Mesenchymal stem cell (in vitro differentiated cells and primary cell): ENCODE measurements around the gene CHPF2.

Experiments used
- DNase-seq: peaks from one replicate; pipeline ENCODE4 v3.0.0-alpha.2; 2013
- H2AFZ ChIP-seq: one replicate; pipeline ENCODE4 v1.6.1; 2013; ENCODE audit warnings: low read depth, mild to moderate bottlenecking, control low read depth, inconsistent platforms, low read length, moderate library complexity
- H2AK5ac ChIP-seq: 2 replicates; pipeline ENCODE4 v1.6.1; 2013; ENCODE audit warnings: low read length, moderate library complexity, mild to moderate bottlenecking, inconsistent platforms; ENCODE audit not compliant: severe bottlenecking
- H2BK120ac ChIP-seq: one replicate; pipeline ENCODE4 v1.6.1; 2013; ENCODE audit warnings: low read depth, mild to moderate bottlenecking, inconsistent platforms, low read length, moderate library complexity
- H2BK12ac ChIP-seq, 2 experiments: one replicate each; pipeline ENCODE4 v1.6.1; 2013; ENCODE audit warnings: inconsistent platforms in 2 of 2, low read length in 2 of 2, mild to moderate bottlenecking in 2 of 2, moderate library complexity in 2 of 2, control low read depth in 1 of 2
- H2BK15ac ChIP-seq: one replicate; pipeline ENCODE4 v1.6.1; 2013; ENCODE audit warnings: mild to moderate bottlenecking, low read depth, inconsistent platforms; ENCODE audit not compliant: poor library complexity, severe bottlenecking
- H2BK5ac ChIP-seq: 2 replicates; pipeline ENCODE4 v1.6.1; 2013; ENCODE audit warnings: low read depth, mild to moderate bottlenecking, low read length, control low read depth, inconsistent platforms; ENCODE audit not compliant: poor library complexity, severe bottlenecking
- H3K14ac ChIP-seq, 2 experiments: one replicate each; pipeline ENCODE4 v1.6.1; 2013; ENCODE audit warnings: inconsistent platforms in 2 of 2, low read length in 2 of 2, control low read depth in 1 of 2, mild to moderate bottlenecking in 1 of 2, moderate library complexity in 1 of 2
- H3K18ac ChIP-seq, 2 experiments: one replicate each; pipeline ENCODE4 v1.6.1; 2013; ENCODE audit warnings: inconsistent platforms in 2 of 2, low read length in 2 of 2, control low read depth in 1 of 2, low read depth in 1 of 2, mild to moderate bottlenecking in 1 of 2
- H3K23ac ChIP-seq, 2 experiments: one replicate each; pipeline ENCODE4 v1.6.1; 2013; ENCODE audit warnings: inconsistent platforms in 2 of 2, low read length in 2 of 2, mild to moderate bottlenecking in 2 of 2, moderate library complexity in 2 of 2, control low read depth in 1 of 2
- H3K27ac ChIP-seq: 2 replicates; pipeline ENCODE4 v1.5.1; 2013; ENCODE audit warnings: mild to moderate bottlenecking, moderate library complexity, low read length, control low read depth, inconsistent platforms; ENCODE audit not compliant: poor library complexity, severe bottlenecking
- H3K27me3 ChIP-seq, 2 experiments: 2 replicates each; pipeline versions ENCODE4 v1.6.1 to v1.7.0; 2013; ENCODE audit warnings: low read length in 2 of 2, mild to moderate bottlenecking in 2 of 2, moderate library complexity in 2 of 2, control low read depth in 1 of 2, inconsistent platforms in 1 of 2; ENCODE audit not compliant: control insufficient read depth in 1 of 2, insufficient read depth in 1 of 2
- H3K36me3 ChIP-seq, 2 experiments: 2 replicates each; pipeline versions ENCODE4 v1.6.1 to v1.7.0; 2013; ENCODE audit warnings: low read length in 2 of 2, control low read depth in 1 of 2, inconsistent platforms in 1 of 2, low read depth in 1 of 2, mild to moderate bottlenecking in 1 of 2; ENCODE audit not compliant: insufficient read depth in 2 of 2, control insufficient read depth in 1 of 2
- H3K4ac ChIP-seq, 2 experiments: one replicate each; pipeline ENCODE4 v1.6.1; 2013; ENCODE audit warnings: inconsistent platforms in 2 of 2, low read length in 2 of 2, mild to moderate bottlenecking in 2 of 2, moderate library complexity in 2 of 2, control low read depth in 1 of 2, low read depth in 1 of 2
- H3K4me1 ChIP-seq: 2 replicates; pipeline ENCODE4 v1.6.1; 2013; ENCODE audit warnings: low read depth, low read length, control low read depth; ENCODE audit not compliant: control insufficient read depth, insufficient read depth
- H3K4me2 ChIP-seq: 2 replicates; pipeline ENCODE4 v1.6.1; 2013; ENCODE audit warnings: low read length, mild to moderate bottlenecking, inconsistent platforms; ENCODE audit not compliant: poor library complexity, severe bottlenecking
- H3K4me3 ChIP-seq, 2 experiments: 2 replicates each; pipeline versions ENCODE4 v1.5.1 to v1.7.0; 2013; ENCODE audit warnings: low read length in 2 of 2, mild to moderate bottlenecking in 2 of 2, control low read depth in 1 of 2, low read depth in 1 of 2; ENCODE audit not compliant: insufficient read depth in 1 of 2
- H3K79me1 ChIP-seq: replicated peaks from 2 replicates; pipeline ENCODE4 v1.6.1; 2013; ENCODE audit warnings: mild to moderate bottlenecking, control low read depth, low read length, inconsistent platforms; ENCODE audit not compliant: poor library complexity, severe bottlenecking
- H3K9ac ChIP-seq: 2 replicates; pipeline ENCODE4 v1.7.0; 2013; ENCODE audit warnings: mild to moderate bottlenecking, low read length, moderate library complexity
- H3K9me3 ChIP-seq: 2 replicates; pipeline ENCODE4 v1.7.0; 2013; ENCODE audit warnings: mild to moderate bottlenecking, low read length; ENCODE audit not compliant: control insufficient read depth
- H4K8ac ChIP-seq: one replicate; pipeline ENCODE4 v1.6.1; 2013; ENCODE audit warnings: inconsistent platforms, mild to moderate bottlenecking, low read length, moderate library complexity
- H4K91ac ChIP-seq: one replicate; pipeline ENCODE4 v1.6.1; 2013; ENCODE audit warnings: mild to moderate bottlenecking, low read length, inconsistent platforms
- WGBS: methylation state at CpG from one replicate; pipeline ENCODE4 v1.1.7; 2013; ENCODE audit warnings: mixed read lengths; 5-methylcytosine and 5-hydroxymethylcytosine counted together

CHPF2 gene

DNA sequence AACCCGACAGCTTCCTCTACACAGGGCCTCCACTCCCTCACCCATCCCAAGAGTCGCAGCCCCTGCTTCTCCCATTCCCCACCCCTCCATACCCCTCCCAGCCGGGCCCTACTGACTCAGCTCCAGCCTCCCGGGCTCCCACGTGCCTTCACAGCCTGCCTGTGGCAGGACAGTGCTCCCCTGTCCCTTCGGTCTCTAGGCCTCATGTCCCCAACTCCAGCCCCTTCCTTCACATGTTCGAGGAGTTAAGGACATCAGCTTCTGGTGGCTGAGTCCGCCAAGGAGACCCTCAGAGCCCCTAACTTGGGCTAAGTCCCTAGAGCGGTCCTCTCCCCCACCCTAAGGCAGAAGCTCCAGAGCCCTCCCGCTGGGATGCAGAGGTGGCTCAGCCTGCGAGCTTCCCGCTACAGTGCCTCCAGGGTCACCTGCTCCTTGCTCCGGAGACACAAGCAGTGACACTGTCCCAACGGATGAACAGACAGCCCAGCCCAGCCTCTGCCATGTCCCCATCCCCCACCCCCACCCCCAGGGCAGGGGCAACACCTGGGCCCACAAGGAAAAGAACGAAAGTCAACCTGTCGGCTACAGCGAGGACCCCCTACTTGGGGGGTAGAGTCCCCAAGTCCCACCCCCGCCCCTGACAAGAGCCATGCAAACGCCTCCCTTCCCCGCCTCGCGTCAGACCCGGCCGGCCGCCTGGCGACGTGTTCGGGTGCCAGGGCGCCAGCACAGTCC lies 15.5 kb downstream of the CHPF2 start:
- peak overlapping the region; percentile 71 for H4K8ac ChIP-seq
- H3K14ac ChIP-seq = peak overlapping the region in 1 of 2 experiments; percentile 88
- peaks cover 23% of the 10 kb centered on the region for H3K79me1 ChIP-seq
- H3K9ac ChIP-seq = peak overlapping the region; percentile 87
- H2BK5ac ChIP-seq = no peak overlapping the region
- H2BK120ac ChIP-seq = peak overlapping the region; percentile 93
- H3K36me3 ChIP-seq = peaks cover 0 to 10% of the 10 kb centered on the region in 2 experiments
- H3K23ac ChIP-seq = peak overlapping the region in 1 of 2 experiments; percentile 77
- WGBS = 5% methylated on average over 29 of the region's 29 CpGs
- peak overlapping the region; percentile 16 to 93 for H3K4ac ChIP-seq
- peak overlapping the region; percentile 92 for H4K91ac ChIP-seq
- H3K27me3 ChIP-seq = no peaks in the 10 kb centered on the region
- H3K4me1 ChIP-seq = peaks cover 61% of the 10 kb centered on the region
- H3K18ac ChIP-seq = peak overlapping the region; percentile 87 to 99
- peak overlapping the region; percentile 6 to 89 for H2BK12ac ChIP-seq
- no peaks in the 10 kb centered on the region for H3K9me3 ChIP-seq
- peak overlapping the region; percentile 14 for H2AK5ac ChIP-seq
- no peak overlapping the region for H3K27ac ChIP-seq
- H2AFZ ChIP-seq = no peak overlapping the region
- H3K4me2 ChIP-seq = peak overlapping the region; percentile 72
- DNase-seq = peak; percentile 57
- H3K4me3 ChIP-seq = peak overlapping the region; percentile 74 to 84
- peak overlapping the region; percentile 39 for H2BK15ac ChIP-seq

DNA sequence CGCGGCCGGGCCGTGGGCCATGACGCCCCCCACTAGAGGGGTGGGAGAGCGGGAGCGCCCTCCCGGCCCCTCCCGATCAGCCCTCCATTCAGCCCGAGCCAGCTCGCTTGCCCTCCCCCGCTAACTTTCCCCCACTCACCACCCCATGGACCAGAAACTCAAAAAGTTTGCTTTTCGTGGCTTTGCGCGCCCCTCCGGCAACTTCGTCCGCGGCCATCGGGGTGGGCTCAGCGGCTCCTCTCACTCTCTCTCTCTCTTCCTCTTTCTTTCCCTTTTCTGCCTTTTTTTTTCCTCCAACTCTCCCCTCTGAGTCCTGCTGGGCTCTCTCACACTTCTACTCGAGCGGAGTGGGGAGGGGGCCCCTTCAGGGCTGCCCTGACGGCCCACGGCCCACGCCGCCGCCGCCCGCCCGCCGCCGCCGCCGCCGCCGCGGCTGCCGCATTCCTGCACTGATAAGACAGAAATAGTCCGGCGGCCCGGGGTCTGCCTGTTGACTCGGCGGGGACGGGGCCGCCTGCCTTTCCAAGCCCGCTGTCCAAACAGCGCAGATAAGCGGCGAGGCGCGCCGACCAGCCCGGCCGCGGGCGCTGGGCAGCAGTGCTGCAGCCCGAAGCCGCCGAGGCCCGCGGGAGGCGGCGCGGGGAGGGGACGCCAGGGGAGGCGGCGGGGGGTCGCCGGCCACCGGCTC lies 16.2 kb downstream of the CHPF2 start, which contains the start of gene SMARCD3:
TSS of gene SMARCD3 (minus strand) at position 349 of the 688 bp plus-strand sequence. CDS start at position 217, 132 bp downstream.
- peak within 1 kb of the TSS; percentile 98 for H4K91ac ChIP-seq
- H3K4me2 ChIP-seq = peak within 1 kb of the TSS; percentile 80
- no peaks in the 10 kb centered on the region for H3K27me3 ChIP-seq
- DNase-seq = peak; percentile 77
- no peaks in the 10 kb centered on the region for H3K9me3 ChIP-seq
- H3K27ac ChIP-seq = peak within 1 kb of the TSS; percentile 89
- peaks cover 67% of the 10 kb centered on the region for H3K4me1 ChIP-seq
- peak within 1 kb of the TSS; percentile 6 for H2AFZ ChIP-seq
- H4K8ac ChIP-seq = peak within 1 kb of the TSS; percentile 99
- peak within 1 kb of the TSS; percentile 14 for H2AK5ac ChIP-seq
- peaks cover 19% of the 10 kb centered on the region for H3K79me1 ChIP-seq
- peak within 1 kb of the TSS; percentile 88 to 89 for H2BK12ac ChIP-seq
- H2BK15ac ChIP-seq = peak within 1 kb of the TSS; percentile 91
- H3K18ac ChIP-seq = peak within 1 kb of the TSS; percentile 87 to 99
- peak within 1 kb of the TSS; percentile 74 to 84 for H3K4me3 ChIP-seq
- WGBS = under 1% methylated on average over 62 of the region's 71 CpGs
- peaks cover 0 to 5% of the 10 kb centered on the region in 2 experiments for H3K36me3 ChIP-seq
- peak within 1 kb of the TSS; percentile 87 for H3K9ac ChIP-seq
- H2BK120ac ChIP-seq = peak within 1 kb of the TSS; percentile 94
- peak within 1 kb of the TSS; percentile 1 for H2BK5ac ChIP-seq
- H3K14ac ChIP-seq = peak within 1 kb of the TSS in 1 of 2 experiments; percentile 91
- H3K4ac ChIP-seq = peak within 1 kb of the TSS; percentile 75 to 93
- peak within 1 kb of the TSS in 1 of 2 experiments; percentile 77 for H3K23ac ChIP-seq

DNA sequence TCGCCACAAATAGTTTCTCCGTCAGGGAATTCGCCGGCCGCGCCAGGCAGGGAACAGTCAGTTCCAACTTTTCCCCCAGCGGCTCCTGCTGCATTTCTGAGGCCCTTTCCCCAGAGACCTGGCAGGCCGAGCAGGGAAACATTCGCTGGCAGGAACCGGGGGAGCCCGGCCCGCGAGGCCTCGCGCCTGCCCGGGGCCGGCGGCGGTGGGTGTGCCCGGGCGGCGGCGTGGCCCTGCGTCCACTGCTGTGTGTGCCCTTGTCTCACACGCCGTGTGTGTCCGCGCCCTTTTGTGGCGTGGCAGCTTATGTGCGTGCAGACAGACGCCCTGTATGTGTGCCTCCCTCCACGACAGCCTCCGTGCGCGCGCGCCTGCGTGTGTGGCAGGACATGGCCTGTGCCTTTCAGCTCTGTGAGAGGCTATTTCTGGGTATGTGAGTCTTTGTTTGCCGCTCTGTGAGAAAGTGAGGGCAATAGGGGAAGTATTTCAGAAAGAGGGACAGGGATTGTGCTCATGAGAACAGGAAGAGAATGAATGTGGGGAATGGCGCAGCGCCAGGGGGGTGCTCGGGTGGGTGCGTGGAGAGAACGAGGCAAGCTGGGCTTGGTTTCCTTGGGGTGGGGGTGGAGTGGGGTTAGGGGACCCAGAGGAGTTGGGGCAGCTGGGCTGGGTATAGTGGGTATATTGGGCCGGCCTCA lies 16.9 kb downstream of the CHPF2 start:
- peak overlapping the region; percentile 1 for H2BK5ac ChIP-seq
- no peaks in the 10 kb centered on the region for H3K36me3 ChIP-seq
- H2AFZ ChIP-seq = peak overlapping the region; percentile 6

More for the DNA sequence above, 16.9 kb downstream of the CHPF2 start:
- Histone ChIP-seq H3K14ac (peak overlapping the region in 1 of 2 experiments; percentile 91), H3K9ac (peak overlapping the region; percentile 71), H3K27me3 (peaks cover 3 to 6% of the 10 kb centered on the region in 2 experiments), H4K91ac (peak overlapping the region; percentile 98), H3K79me1 (peaks cover 14% of the 10 kb centered on the region), H3K4me3 (peak overlapping the region; percentile 53 to 71), H3K9me3 (no peaks in the 10 kb centered on the region), H3K23ac (peak overlapping the region in 1 of 2 experiments; percentile 68), H2AK5ac (no peak overlapping the region), H2BK120ac (peak overlapping the region; percentile 94), H3K27ac (peak overlapping the region; percentile 80), H2BK15ac (peak overlapping the region; percentile 91), H3K4me2 (peak overlapping the region; percentile 80), H2BK12ac (peak overlapping the region; percentile 80 to 88), H3K18ac (peak overlapping the region; percentile 87 to 99), H3K4me1 (peaks cover 65% of the 10 kb centered on the region), H3K4ac (peak overlapping the region; percentile 64 to 75), H4K8ac (peak overlapping the region; percentile 99)
- WGBS = 6% methylated on average over 44 of the region's 45 CpGs
- peak; percentile 93 for DNase-seq
